Measurements from ENCODE around the gene TM6SF1.

DNA sequence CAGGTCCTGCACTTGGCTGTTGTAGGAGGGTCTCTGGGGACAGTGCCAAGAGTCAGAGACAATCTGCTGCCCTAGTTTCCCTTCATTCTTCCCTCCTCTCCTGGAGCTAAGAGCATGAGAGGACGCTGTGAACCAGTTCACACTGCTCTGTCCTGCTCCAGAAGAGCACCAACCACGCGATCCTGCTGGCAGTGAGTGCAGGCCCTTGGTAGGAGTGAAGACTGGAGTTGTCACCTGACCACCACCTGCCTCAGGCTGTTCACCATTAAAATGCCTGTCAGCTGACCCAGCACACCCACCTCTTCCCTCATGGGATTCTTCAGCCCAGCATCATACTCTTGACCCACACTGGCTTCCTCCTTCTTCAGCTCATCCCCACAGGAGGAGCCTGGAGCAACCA lies 2.9 kb downstream of the TM6SF1 start:
- TF ChIP-seq, protein P1, sequence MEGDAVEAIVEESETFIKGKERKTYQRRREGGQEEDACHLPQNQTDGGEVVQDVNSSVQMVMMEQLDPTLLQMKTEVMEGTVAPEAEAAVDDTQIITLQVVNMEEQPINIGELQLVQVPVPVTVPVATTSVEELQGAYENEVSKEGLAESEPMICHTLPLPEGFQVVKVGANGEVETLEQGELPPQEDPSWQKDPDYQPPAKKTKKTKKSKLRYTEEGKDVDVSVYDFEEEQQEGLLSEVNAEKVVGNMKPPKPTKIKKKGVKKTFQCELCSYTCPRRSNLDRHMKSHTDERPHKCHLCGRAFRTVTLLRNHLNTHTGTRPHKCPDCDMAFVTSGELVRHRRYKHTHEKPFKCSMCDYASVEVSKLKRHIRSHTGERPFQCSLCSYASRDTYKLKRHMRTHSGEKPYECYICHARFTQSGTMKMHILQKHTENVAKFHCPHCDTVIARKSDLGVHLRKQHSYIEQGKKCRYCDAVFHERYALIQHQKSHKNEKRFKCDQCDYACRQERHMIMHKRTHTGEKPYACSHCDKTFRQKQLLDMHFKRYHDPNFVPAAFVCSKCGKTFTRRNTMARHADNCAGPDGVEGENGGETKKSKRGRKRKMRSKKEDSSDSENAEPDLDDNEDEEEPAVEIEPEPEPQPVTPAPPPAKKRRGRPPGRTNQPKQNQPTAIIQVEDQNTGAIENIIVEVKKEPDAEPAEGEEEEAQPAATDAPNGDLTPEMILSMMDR (IDR thresholded peaks at IDR 0.05): no peak
- TF ChIP-seq POLR2A (IDR thresholded peaks at IDR 0.05): no peak

All from esophagus squamous epithelium (tissue), 4 donors.